ENCODE results near the gene TRA2A. TPM values are rescaled to one million over a fixed set of nuclear protein-coding genes. Genes with fewer than 3 reads are reported as not detected.
A peak's percentile ranks its signal among the peaks of the same experiment; 100 is the strongest.

Gene TRA2A
- total and polyA plus RNA-seq, 2 of the 13 experiments (the other 11 are each of a cell fraction or from before 2014, with no cell fraction given): 39.1 to 41.6 TPM

DNA sequence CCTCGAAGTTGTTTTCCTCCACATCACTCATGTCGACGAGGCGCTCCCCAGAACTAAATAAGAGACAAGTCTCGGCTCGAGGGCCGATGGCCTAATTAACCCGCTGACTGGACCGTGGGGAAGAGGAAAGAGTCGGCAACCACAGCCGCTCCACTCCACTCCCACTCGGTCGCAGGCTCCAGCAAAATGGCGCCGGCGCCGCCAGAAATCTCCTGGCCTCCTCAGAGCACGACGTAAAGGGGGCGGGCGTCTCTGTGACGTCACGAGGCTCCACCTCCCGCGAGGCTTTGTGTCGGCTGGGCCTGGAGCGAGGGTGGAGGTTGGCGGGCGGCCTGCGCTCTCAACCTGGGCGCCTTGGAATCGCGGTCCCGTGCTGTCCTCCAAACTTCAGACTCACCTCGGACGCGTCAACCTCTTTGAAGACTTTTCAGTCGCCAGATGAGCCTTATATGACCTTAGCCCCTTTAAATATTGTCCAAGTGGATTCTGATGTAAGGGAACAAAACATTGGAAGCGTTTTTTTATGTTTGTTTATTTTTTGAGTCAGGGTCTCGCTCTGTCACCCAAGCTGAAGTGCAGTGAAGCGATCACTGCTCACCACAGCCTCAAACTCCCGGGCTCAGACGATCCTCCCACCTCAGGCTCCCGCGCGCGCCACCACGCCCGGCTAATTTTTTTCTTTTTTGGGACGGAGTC lies at the start of gene TRA2A (continued):
- TF ChIP-seq ZNF383 (CRISPR knock-in tag; IDR thresholded peaks at IDR 0.05; ENCODE audit: borderline replicate concordance): no peak
- no peak for TF ChIP-seq ELF4 (CRISPR knock-in tag; IDR thresholded peaks at IDR 0.05; ENCODE audit: borderline replicate concordance)
- no peak for TF ChIP-seq DPF2 (CRISPR knock-in tag; IDR thresholded peaks at IDR 0.05; ENCODE audit: borderline replicate concordance, low read depth)
- no peak for TF ChIP-seq CENPX (CRISPR knock-in tag; IDR thresholded peaks at IDR 0.05)
- TF ChIP-seq, protein P1, sequence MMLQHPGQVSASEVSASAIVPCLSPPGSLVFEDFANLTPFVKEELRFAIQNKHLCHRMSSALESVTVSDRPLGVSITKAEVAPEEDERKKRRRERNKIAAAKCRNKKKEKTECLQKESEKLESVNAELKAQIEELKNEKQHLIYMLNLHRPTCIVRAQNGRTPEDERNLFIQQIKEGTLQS (CRISPR knock-in tag; IDR thresholded peaks at IDR 0.05): 0 out of 2 replicates have a peak, but pooled peaks have one; percentile 8
- peak; percentile 86; the same call in 1 of the 2 replicates for TF ChIP-seq ZNF878 (CRISPR knock-in tag; IDR thresholded peaks at IDR 0.05)
- TF ChIP-seq FUBP1 (CRISPR knock-in tag; IDR thresholded peaks at IDR 0.05; ENCODE audit: borderline replicate concordance): no peak
- TF ChIP-seq SRSF1 (optimal IDR thresholded peaks at IDR 0.05; ENCODE audit: low read depth, low read length): peak; percentile 96
- peak; percentile 56; the same call in 1 of the 2 replicates for TF ChIP-seq ZC3H13 (CRISPR knock-in tag; IDR thresholded peaks at IDR 0.05)
- TF ChIP-seq ATF7 (IDR thresholded peaks at IDR 0.05): peak; percentile 74
- peak; percentile 55; the same call in 1 of the 2 replicates for TF ChIP-seq ATF7 (CRISPR knock-in tag; IDR thresholded peaks at IDR 0.05)
- TF ChIP-seq ZBTB3 (CRISPR knock-in tag; IDR thresholded peaks at IDR 0.05; ENCODE audit: borderline replicate concordance, low read depth): no peak
- TF ChIP-seq THAP7 (CRISPR knock-in tag; IDR thresholded peaks at IDR 0.05): peak; percentile 37; the same call in 1 of the 2 replicates
- TF ChIP-seq HHEX (CRISPR knock-in tag; IDR thresholded peaks at IDR 0.05): no peak
- TF ChIP-seq ZNF850 (CRISPR knock-in tag; conservative IDR thresholded peaks at IDR 0.05): no peak
- no peak for TF ChIP-seq ZNF709 (CRISPR knock-in tag; IDR thresholded peaks at IDR 0.05)
- no peak for TF ChIP-seq ZNF557 (CRISPR knock-in tag; IDR thresholded peaks at IDR 0.05)
- no peak; the same call in 1 of the 2 replicates for TF ChIP-seq BCL6 (CRISPR knock-in tag; IDR thresholded peaks at IDR 0.05)
- no peak for TF ChIP-seq ZNF337 (CRISPR knock-in tag; IDR thresholded peaks at IDR 0.05; ENCODE audit: borderline replicate concordance, low read depth)
- TF ChIP-seq ZFP36 (IDR thresholded peaks at IDR 0.05; ENCODE audit: borderline replicate concordance, low read depth, low read length, partially characterized antibody): no peak
- peak; percentile 18; the same call in 1 of the 2 replicates for TF ChIP-seq ZNF225 (CRISPR knock-in tag; IDR thresholded peaks at IDR 0.05)
- TF ChIP-seq MIXL1 (CRISPR knock-in tag; IDR thresholded peaks at IDR 0.05): no peak
- TF ChIP-seq RXRA (CRISPR knock-in tag; IDR thresholded peaks at IDR 0.05): no peak
- TF ChIP-seq ZNF232 (CRISPR knock-in tag; IDR thresholded peaks at IDR 0.05; ENCODE audit: borderline replicate concordance): 0 out of 2 replicates have a peak, but pooled peaks have one; percentile 54
- TF ChIP-seq IRX3 (CRISPR knock-in tag; IDR thresholded peaks at IDR 0.05; ENCODE audit: borderline replicate concordance, low read depth): no peak
- TF ChIP-seq ZNF260 (CRISPR knock-in tag; IDR thresholded peaks at IDR 0.05; ENCODE audit: borderline replicate concordance, low read depth): no peak
- peak; percentile 89 for TF ChIP-seq SPEN (CRISPR knock-in tag; IDR thresholded peaks at IDR 0.05; ENCODE audit: low read depth)
- peak; percentile 92; the same call in 1 of the 2 replicates for TF ChIP-seq SNAPC2 (CRISPR knock-in tag; IDR thresholded peaks at IDR 0.05)
- 0 out of 2 replicates have a peak, but pooled peaks have one; percentile 42 for TF ChIP-seq ZNF740 (CRISPR knock-in tag; IDR thresholded peaks at IDR 0.05)

Data from HepG2 (cell line).